ENCODE measurements around the gene IL20RB.

IL20RB gene

GRCh38 chr3:136932523-136932922 lies 25.3 kb upstream of the IL20RB start:
- DNase-seq (ENCODE audit: low spot score in 2 of 2) = no peak
- Mint-ChIP-seq H3K4me3 (no peak overlapping the region), H3K27me3 (no peaks in the 10 kb centered on the region), H3K4me1 (peaks cover 20% of the 10 kb centered on the region), H3K9me3 (peaks cover 2% of the 10 kb centered on the region), H3K27ac (peak overlapping the region; percentile 83), H3K36me3 (peaks cover 46% of the 10 kb centered on the region)
- ATAC-seq (ENCODE audit: low read depth) = peak; percentile 59

GRCh38 chr3:136932978-136933772 lies 24.6 kb upstream of the IL20RB start:
- DNase-seq (ENCODE audit: low spot score in 2 of 2) (no peak), ATAC-seq (ENCODE audit: low read depth) (no peak)
- Mint-ChIP-seq H3K27me3 (no peaks in the 10 kb centered on the region), H3K4me3 (no peak overlapping the region), H3K9me3 (peaks cover 2% of the 10 kb centered on the region), H3K36me3 (peaks cover 44% of the 10 kb centered on the region), H3K27ac (peak overlapping the region; percentile 83), H3K4me1 (peaks cover 26% of the 10 kb centered on the region)

- no peak for ATAC-seq (ENCODE audit: low read depth)
- DNase-seq (ENCODE audit: low spot score in 2 of 2) = no peak
- Mint-ChIP-seq H3K4me1 (peaks cover 25% of the 10 kb centered on the region), H3K36me3 (peaks cover 29% of the 10 kb centered on the region), H3K4me3 (no peak overlapping the region), H3K27ac (no peak overlapping the region), H3K9me3 (peaks cover 2% of the 10 kb centered on the region), H3K27me3 (no peaks in the 10 kb centered on the region)
These were observed 20.6 kb upstream of the IL20RB start for GRCh38 chr3:136937175-136937574.

- Mint-ChIP-seq H3K4me3 (no peak overlapping the region), H3K27me3 (no peaks in the 10 kb centered on the region), H3K9me3 (peaks cover 2% of the 10 kb centered on the region), H3K4me1 (peaks cover 25% of the 10 kb centered on the region), H3K27ac (no peak overlapping the region), H3K36me3 (peaks cover 27% of the 10 kb centered on the region)
- DNase-seq (ENCODE audit: low spot score in 2 of 2) (no peak), ATAC-seq (ENCODE audit: low read depth) (no peak)
These were observed 19.9 kb upstream of the IL20RB start for GRCh38 chr3:136937851-136938250.

- no peak for ATAC-seq (ENCODE audit: low read depth)
- DNase-seq (ENCODE audit: low spot score in 2 of 2) = no peak
- no peaks in the 10 kb centered on the region for H3K27me3 Mint-ChIP-seq
- peaks cover 23% of the 10 kb centered on the region for H3K4me1 Mint-ChIP-seq
- H3K9me3 Mint-ChIP-seq = peaks cover 2% of the 10 kb centered on the region
- H3K4me3 Mint-ChIP-seq = no peak overlapping the region
- peaks cover 23% of the 10 kb centered on the region for H3K36me3 Mint-ChIP-seq
- no peak overlapping the region for H3K27ac Mint-ChIP-seq
These were observed 19.4 kb upstream of the IL20RB start for GRCh38 chr3:136938334-136938733.

- Mint-ChIP-seq H3K4me1 (peaks cover 29% of the 10 kb centered on the region), H3K4me3 (no peak overlapping the region), H3K27ac (no peak overlapping the region), H3K27me3 (no peaks in the 10 kb centered on the region), H3K36me3 (peaks cover 23% of the 10 kb centered on the region), H3K9me3 (peaks cover 2% of the 10 kb centered on the region)
- DNase-seq (ENCODE audit: low spot score in 2 of 2) (no peak), ATAC-seq (ENCODE audit: low read depth) (no peak)
These were observed 18.3 kb upstream of the IL20RB start for GRCh38 chr3:136939489-136939888.

GRCh38 chr3:136942803-136943202 lies 15.0 kb upstream of the IL20RB start:
- Mint-ChIP-seq H3K36me3 (peaks cover 17% of the 10 kb centered on the region), H3K4me3 (no peak overlapping the region), H3K4me1 (peaks cover 29% of the 10 kb centered on the region), H3K27ac (no peak overlapping the region), H3K27me3 (no peaks in the 10 kb centered on the region), H3K9me3 (peaks cover 2% of the 10 kb centered on the region)
- ATAC-seq (ENCODE audit: low read depth) = no peak
- DNase-seq (ENCODE audit: low spot score in 2 of 2) = no peak

GRCh38 chr3:136943436-136943835 lies 14.3 kb upstream of the IL20RB start:
- Mint-ChIP-seq H3K36me3 (peaks cover 17% of the 10 kb centered on the region), H3K4me1 (peaks cover 25% of the 10 kb centered on the region), H3K27me3 (no peaks in the 10 kb centered on the region), H3K27ac (peak overlapping the region; percentile 14), H3K9me3 (peaks cover 2% of the 10 kb centered on the region), H3K4me3 (no peak overlapping the region)
- no peak for ATAC-seq (ENCODE audit: low read depth)
- no peak for DNase-seq (ENCODE audit: low spot score in 2 of 2)

- Mint-ChIP-seq H3K4me1 (peaks cover 23% of the 10 kb centered on the region), H3K9me3 (peaks cover 2% of the 10 kb centered on the region), H3K36me3 (peaks cover 17% of the 10 kb centered on the region), H3K27me3 (no peaks in the 10 kb centered on the region), H3K4me3 (no peak overlapping the region), H3K27ac (peak overlapping the region; percentile 85)
- ATAC-seq (ENCODE audit: low read depth) (no peak), DNase-seq (ENCODE audit: low spot score in 2 of 2) (no peak)
These were observed 10.8 kb upstream of the IL20RB start for GRCh38 chr3:136946978-136947377.

GRCh38 chr3:136947477-136947876 lies 10.3 kb upstream of the IL20RB start:
- Mint-ChIP-seq H3K9me3 (peaks cover 2% of the 10 kb centered on the region), H3K36me3 (peaks cover 19% of the 10 kb centered on the region), H3K27me3 (no peaks in the 10 kb centered on the region), H3K4me1 (peaks cover 23% of the 10 kb centered on the region), H3K4me3 (no peak overlapping the region), H3K27ac (peak overlapping the region; percentile 85)
- no peak for DNase-seq (ENCODE audit: low spot score in 2 of 2)
- no peak for ATAC-seq (ENCODE audit: low read depth)

GRCh38 chr3:136949146-136949545 lies 8.6 kb upstream of the IL20RB start:
- no peak for DNase-seq (ENCODE audit: low spot score in 2 of 2)
- no peak overlapping the region for H3K27ac Mint-ChIP-seq
- H3K9me3 Mint-ChIP-seq = peaks cover 2% of the 10 kb centered on the region
- peaks cover 15% of the 10 kb centered on the region for H3K4me1 Mint-ChIP-seq
- H3K4me3 Mint-ChIP-seq = peak overlapping the region; percentile 64
- peaks cover 15% of the 10 kb centered on the region for H3K36me3 Mint-ChIP-seq
- no peak for ATAC-seq (ENCODE audit: low read depth)
- no peaks in the 10 kb centered on the region for H3K27me3 Mint-ChIP-seq

- no peaks in the 10 kb centered on the region for H3K27me3 Mint-ChIP-seq
These were observed 8.1 kb upstream of the IL20RB start for GRCh38 chr3:136949708-136950107.

GRCh38 chr3:136950623-136951022 lies 7.2 kb upstream of the IL20RB start:
- H3K36me3 Mint-ChIP-seq = peaks cover 12% of the 10 kb centered on the region
- H3K9me3 Mint-ChIP-seq = no peaks in the 10 kb centered on the region
- H3K4me3 Mint-ChIP-seq = no peak overlapping the region
- H3K27ac Mint-ChIP-seq = no peak overlapping the region
- ATAC-seq (ENCODE audit: low read depth) (no peak), DNase-seq (ENCODE audit: low spot score in 2 of 2) (no peak)
- no peaks in the 10 kb centered on the region for H3K27me3 Mint-ChIP-seq
- peaks cover 18% of the 10 kb centered on the region for H3K4me1 Mint-ChIP-seq

More at GRCh38 chr3:136949708-136950107, 8.1 kb upstream of the IL20RB start:
- DNase-seq (ENCODE audit: low spot score in 2 of 2) = no peak
- H3K27ac Mint-ChIP-seq = no peak overlapping the region
- no peak for ATAC-seq (ENCODE audit: low read depth)
- no peak overlapping the region for H3K4me3 Mint-ChIP-seq
- H3K9me3 Mint-ChIP-seq = peaks cover 2% of the 10 kb centered on the region
- peaks cover 13% of the 10 kb centered on the region for H3K4me1 Mint-ChIP-seq
- H3K36me3 Mint-ChIP-seq = peaks cover 15% of the 10 kb centered on the region

- Mint-ChIP-seq H3K27ac (peak overlapping the region; percentile 42), H3K4me3 (no peak overlapping the region), H3K4me1 (peaks cover 17% of the 10 kb centered on the region), H3K9me3 (no peaks in the 10 kb centered on the region), H3K27me3 (no peaks in the 10 kb centered on the region), H3K36me3 (peaks cover 6% of the 10 kb centered on the region)
- no peak for DNase-seq (ENCODE audit: low spot score in 2 of 2)
- ATAC-seq (ENCODE audit: low read depth) = no peak
These were observed 5.5 kb upstream of the IL20RB start for GRCh38 chr3:136952292-136952691.

- Mint-ChIP-seq H3K4me3 (no peak overlapping the region), H3K27ac (no peak overlapping the region), H3K9me3 (no peaks in the 10 kb centered on the region), H3K27me3 (no peaks in the 10 kb centered on the region), H3K36me3 (peaks cover 2% of the 10 kb centered on the region), H3K4me1 (peaks cover 10% of the 10 kb centered on the region)
- ATAC-seq (ENCODE audit: low read depth) (no peak), DNase-seq (ENCODE audit: low spot score in 2 of 2) (no peak)
These were observed 3.5 kb upstream of the IL20RB start for GRCh38 chr3:136954251-136954650.

Data from memory B cell (primary cell).